B cell (primary cell): Measurements from ENCODE around the gene HRC. TPM values are rescaled to one million over a fixed set of nuclear protein-coding genes. Genes with fewer than 3 reads are reported as not detected.

Source experiments
- ATAC-seq: fragments of 200-7000 bp; cut with Tn5 transposase; one replicate; pipeline ENCODE4 v1.10.0; 2021; ENCODE audit warnings: low read depth, mild to moderate bottlenecking, moderate number of reproducible peaks, moderate library complexity
- CTCF ChIA-PET: fragments of 350-600 bp; sonication (Branson Sonifier 250); formaldehyde crosslinking; loops from one replicate; lab custom pipeline; 2021; ENCODE audit warnings: antibody characterized with exemption, inconsistent platforms; lab: Charles Lee
- POLR2A ChIA-PET: fragments of 350-600 bp; sonication (Branson Sonifier 250); formaldehyde crosslinking; loops from one replicate; lab custom pipeline; 2021; ENCODE audit warnings: antibody characterized with exemption; lab: Charles Lee
- DNase-seq: peaks from one replicate; pipeline ENCODE4 v3.0.0; 2013
- H2AFZ ChIP-seq: 2 replicates; pipeline ENCODE4 v1.6.1; 2012; ENCODE audit warnings: mild to moderate bottlenecking, low read depth, low read length; ENCODE audit not compliant: insufficient read depth, poor library complexity, severe bottlenecking
- H3K27ac ChIP-seq, 2 donors: 1 replicate in 1 of 2; 2 replicates in 1 of 2; pipeline ENCODE4 v1.5.1; 2012 to 2013; ENCODE audit warnings: low read length in 2 of 2, mild to moderate bottlenecking in 2 of 2, moderate library complexity in 1 of 2
- H3K27me3 ChIP-seq, 4 experiments: fragments of 200-600 bp in 1 of 4; sonication (generic) in 1 of 4; replicated peaks in 1 of 4; 1 replicate in 2 of 4; 2 replicates in 2 of 4; pipeline versions ENCODE4 v1.6.1 to v1.7.0; 2013 to 2016; ENCODE audit warnings: low read length in 3 of 4, mild to moderate bottlenecking in 2 of 4, mixed read lengths in 1 of 4, moderate library complexity in 1 of 4; ENCODE audit not compliant: insufficient read depth in 4 of 4, control insufficient read depth in 3 of 4; ENCODE audit errors: control extremely low read depth in 1 of 4
- H3K36me3 ChIP-seq, 2 experiments: replicated peaks in 1 of 2; 1 replicate in 1 of 2; 2 replicates in 1 of 2; pipeline versions ENCODE4 v1.6.1 to v1.7.1; 2013; ENCODE audit warnings: low read length in 1 of 2; ENCODE audit not compliant: insufficient read depth in 2 of 2, control insufficient read depth in 1 of 2; ENCODE audit errors: control extremely low read depth in 1 of 2, extremely low read depth in 1 of 2
- H3K4me1 ChIP-seq, 2 donors: fragments of 200-600 bp in 1 of 2; sonication (generic) in 1 of 2; 1 replicate in 1 of 2; 2 replicates in 1 of 2; pipeline versions ENCODE4 v1.5.1 to v1.6.1; 2013 to 2017; ENCODE audit warnings: low read length in 2 of 2; ENCODE audit not compliant: control insufficient read depth in 2 of 2, insufficient read depth in 2 of 2
- H3K4me2 ChIP-seq: replicated peaks from 2 replicates; pipeline ENCODE3; 2012; ENCODE audit warnings: mild to moderate bottlenecking, low read depth, low read length; ENCODE audit not compliant: poor library complexity, severe bottlenecking
- H3K4me3 ChIP-seq, 5 experiments: fragments of 200-600 bp in 1 of 5; sonication (generic) in 1 of 5; 1 replicate in 3 of 5; 2 replicates in 2 of 5; pipeline versions ENCODE4 v1.5.1 to v1.7.0; 2011 to 2016; ENCODE audit warnings: low read length in 4 of 5, mild to moderate bottlenecking in 4 of 5, low read depth in 2 of 5, control low read depth in 1 of 5, moderate library complexity in 1 of 5; ENCODE audit not compliant: insufficient read depth in 1 of 5; ENCODE audit errors: control extremely low read depth in 1 of 5, extremely low read depth in 1 of 5
- H3K79me2 ChIP-seq: fragments of 200-600 bp; sonication (generic); one replicate; pipeline ENCODE4 v1.6.0; 2016; ENCODE audit warnings: low read length; ENCODE audit not compliant: control insufficient read depth, insufficient read depth
- H3K9ac ChIP-seq: fragments of 200-600 bp; sonication (generic); 2 replicates; pipeline ENCODE4 v1.6.1; 2017; ENCODE audit warnings: mild to moderate bottlenecking, low read length, moderate library complexity
- H3K9me3 ChIP-seq, 3 donors: one replicate each; pipeline versions ENCODE4 v1.6.1 to v1.7.1; 2013; ENCODE audit warnings: low read length in 2 of 3; ENCODE audit not compliant: control insufficient read depth in 2 of 3, insufficient read depth in 1 of 3; ENCODE audit errors: control extremely low read depth in 1 of 3
- H4K20me1 ChIP-seq: 2 replicates; pipeline ENCODE4 v1.6.0; 2012; ENCODE audit warnings: mild to moderate bottlenecking, low read length; ENCODE audit not compliant: insufficient read depth, control insufficient read depth, poor library complexity, severe bottlenecking
- H3K27ac Mint-ChIP-seq: one replicate; pipeline ENCODE4 v1.8.0; 2021; ENCODE audit warnings: mixed read lengths
- H3K27me3 Mint-ChIP-seq: one replicate; pipeline ENCODE4 v1.8.0; 2021; ENCODE audit warnings: mixed read lengths
- H3K4me1 Mint-ChIP-seq: one replicate; pipeline ENCODE4 v1.8.0; 2021; ENCODE audit warnings: mixed read lengths
- H3K4me3 Mint-ChIP-seq: one replicate; pipeline ENCODE4 v1.8.0; 2021; ENCODE audit warnings: mixed read lengths
- H3K9me3 Mint-ChIP-seq: one replicate; pipeline ENCODE4 v1.8.0; 2022; ENCODE audit warnings: mixed read lengths; ENCODE audit not compliant: insufficient read depth
- EZH2 ChIP-seq: IDR thresholded peaks from 2 replicates; pipeline ENCODE4 v1.6.1; 2012; ENCODE audit warnings: borderline replicate concordance, low read depth, mild to moderate bottlenecking, moderate library complexity, low read length; ENCODE audit not compliant: insufficient read depth, poor library complexity, severe bottlenecking
- WGBS: methylation state at CpG from one replicate; pipeline ENCODE4 v1.1.5; 2013; ENCODE audit warnings: missing lambda C conversion rate; ENCODE audit not compliant: insufficient coverage; 5-methylcytosine and 5-hydroxymethylcytosine counted together
- intact Hi-C: fragments of 100-400 bp; cut with micrococcal nuclease; formaldehyde crosslinking; loops from one replicate; pipeline ENCODE4 v1.10.0; 2022
- polyA plus RNA-seq: library from polyadenylated mRNA; depleted of rRNA; stranded (reverse); fragments of >200 nt; gene quantifications from 2 replicates; pipeline ENCODE4 v1.2.3, GENCODE V29; 2012
- total RNA-seq, 2 donors: library from RNA; stranded (reverse); fragments of 120-200 nt in 1 of 2; gene quantifications; 1 replicate in 1 of 2; 2 replicates in 1 of 2; pipeline versions ENCODE4 v1.2.3 to v1.2.4, GENCODE V29; 2013 to 2022
- TF ChIP-seq, protein P1 (sequence below): fragments of 200-600 bp; IDR thresholded peaks from one replicate; pipeline ENCODE4 v1.8.0; 2022; ENCODE audit warnings: antibody characterized with exemption, mild to moderate bottlenecking

HRC gene
- total and polyA plus RNA-seq, 2 donors (not counting 1 experiment from before 2014, with no cell fraction given), result not detected

DNA sequence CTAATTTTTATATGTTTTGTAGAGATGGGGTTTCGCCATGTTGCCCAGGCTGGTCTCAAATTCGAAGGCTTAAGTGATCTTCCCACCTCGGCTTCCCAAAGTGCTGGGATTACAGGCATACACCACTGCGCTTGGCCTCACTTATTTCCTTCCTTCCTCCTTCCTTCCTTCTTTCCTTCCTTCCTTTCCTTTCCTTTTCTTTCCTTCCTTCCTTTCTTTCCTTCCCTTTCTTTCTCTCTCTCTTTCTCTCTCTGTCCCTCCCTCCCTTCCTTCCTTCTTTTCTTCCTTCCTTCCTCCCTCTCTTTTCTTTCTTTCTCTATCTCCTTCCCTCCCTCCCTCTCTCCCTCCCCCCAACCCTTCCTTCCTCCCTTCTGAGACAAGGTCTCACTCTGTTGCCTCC lies 39.2 kb upstream of the HRC start:
- Histone ChIP-seq H4K20me1 (no peaks in the 10 kb centered on the region), H3K27ac (no peak overlapping the region), H3K4me1 (no peaks in the 10 kb centered on the region), H3K79me2 (no peaks in the 10 kb centered on the region), H3K27me3 (peaks cover 0 to 7% (median 1%) of the 10 kb centered on the region in 4 experiments), H3K4me3 (no peak overlapping the region), H3K9ac (no peak overlapping the region), H3K4me2 (no peak overlapping the region), H2AFZ (no peak overlapping the region), H3K36me3 (no peaks in the 10 kb centered on the region), H3K9me3 (peaks cover 0 to 9% (median 0%) of the 10 kb centered on the region in 3 donors)
- CTCF ChIA-PET, result interaction anchor here (0.7 to 1.2 kb wide), 3 partner anchors 14 to 138 kb away, joined by 3 read pairs; no protein-coding TSS in a partner anchor
- Mint-ChIP-seq H3K4me3 (no peak overlapping the region), H3K4me1 (peaks cover 1% of the 10 kb centered on the region), H3K9me3 (no peaks in the 10 kb centered on the region), H3K27ac (no peak overlapping the region), H3K27me3 (peaks cover 3% of the 10 kb centered on the region)
- DNase-seq, result no peak
- 95% methylated on average over 4 of the region's 4 CpGs for WGBS
- intact Hi-C loops, result no loop called here
- POLR2A ChIA-PET, result no interaction called here
- ATAC-seq, result no peak
- no peak for TF ChIP-seq EZH2
- TF ChIP-seq, protein P1, sequence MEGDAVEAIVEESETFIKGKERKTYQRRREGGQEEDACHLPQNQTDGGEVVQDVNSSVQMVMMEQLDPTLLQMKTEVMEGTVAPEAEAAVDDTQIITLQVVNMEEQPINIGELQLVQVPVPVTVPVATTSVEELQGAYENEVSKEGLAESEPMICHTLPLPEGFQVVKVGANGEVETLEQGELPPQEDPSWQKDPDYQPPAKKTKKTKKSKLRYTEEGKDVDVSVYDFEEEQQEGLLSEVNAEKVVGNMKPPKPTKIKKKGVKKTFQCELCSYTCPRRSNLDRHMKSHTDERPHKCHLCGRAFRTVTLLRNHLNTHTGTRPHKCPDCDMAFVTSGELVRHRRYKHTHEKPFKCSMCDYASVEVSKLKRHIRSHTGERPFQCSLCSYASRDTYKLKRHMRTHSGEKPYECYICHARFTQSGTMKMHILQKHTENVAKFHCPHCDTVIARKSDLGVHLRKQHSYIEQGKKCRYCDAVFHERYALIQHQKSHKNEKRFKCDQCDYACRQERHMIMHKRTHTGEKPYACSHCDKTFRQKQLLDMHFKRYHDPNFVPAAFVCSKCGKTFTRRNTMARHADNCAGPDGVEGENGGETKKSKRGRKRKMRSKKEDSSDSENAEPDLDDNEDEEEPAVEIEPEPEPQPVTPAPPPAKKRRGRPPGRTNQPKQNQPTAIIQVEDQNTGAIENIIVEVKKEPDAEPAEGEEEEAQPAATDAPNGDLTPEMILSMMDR, result no peak

DNA sequence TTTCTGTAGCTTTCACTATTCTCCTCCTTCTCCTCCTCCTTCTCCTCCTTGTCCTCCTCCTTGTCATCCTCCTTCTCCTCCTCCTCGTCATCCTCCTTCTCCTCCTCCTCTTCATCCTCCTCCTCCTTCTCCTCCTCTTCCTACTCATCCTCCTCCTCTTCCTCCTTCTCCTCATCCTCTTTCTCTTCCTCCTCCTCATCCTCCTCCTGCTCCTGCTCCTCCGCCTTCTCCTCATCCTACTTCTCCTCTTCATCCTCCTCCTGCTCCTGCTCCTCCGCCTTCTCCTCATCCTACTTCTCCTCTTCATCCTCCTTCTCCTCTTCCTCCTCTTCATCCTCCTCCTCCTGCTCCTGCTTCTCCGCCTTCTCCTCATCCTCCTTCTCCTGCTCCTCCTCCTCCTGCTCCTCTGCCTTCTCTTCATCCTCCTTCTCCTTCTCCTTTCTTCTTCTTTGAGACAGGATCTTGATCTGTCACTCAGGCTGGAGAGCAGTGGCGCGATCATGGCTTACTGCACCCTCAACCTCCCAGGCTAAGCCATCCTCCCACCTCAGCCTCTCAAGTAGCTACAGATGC lies 38.7 kb upstream of the HRC start:
- ChIA-PET POLR2A (no interaction called here), CTCF (interaction anchor here (0.7 to 1.2 kb wide), 4 partner anchors 15 to 96 kb away, joined by 3 to 4 read pairs (median 3); no protein-coding TSS in a partner anchor)
- no peak for TF ChIP-seq EZH2
- TF ChIP-seq, protein P1, result no peak
- Histone ChIP-seq H3K4me2 (no peak overlapping the region), H2AFZ (no peak overlapping the region), H3K4me1 (no peaks in the 10 kb centered on the region), H3K9ac (no peak overlapping the region), H4K20me1 (no peaks in the 10 kb centered on the region), H3K27me3 (peaks cover 0 to 7% (median 1%) of the 10 kb centered on the region in 4 experiments), H3K79me2 (no peaks in the 10 kb centered on the region), H3K27ac (no peak overlapping the region), H3K9me3 (peaks cover 0 to 9% (median 0%) of the 10 kb centered on the region in 3 donors), H3K4me3 (no peak overlapping the region), H3K36me3 (no peaks in the 10 kb centered on the region)
- Mint-ChIP-seq H3K9me3 (no peaks in the 10 kb centered on the region), H3K4me1 (peaks cover under 1% of the 10 kb centered on the region), H3K27me3 (peaks cover 3% of the 10 kb centered on the region), H3K27ac (no peak overlapping the region), H3K4me3 (no peak overlapping the region)
- intact Hi-C loops, result no loop called here
- ATAC-seq, result no peak
- WGBS, result 94% methylated on average over 6 of the region's 6 CpGs
- DNase-seq, result no peak
